IMR-90 (cell line): ENCODE measurements around the gene DVL2. TPM values are rescaled to one million over a fixed set of nuclear protein-coding genes. Genes with fewer than 3 reads are reported as not detected.

ENCODE experiments used
- ATAC-seq: fragments of 200-7000 bp; cut with Tn5 transposase; 2 replicates; pipeline ENCODE4 v1.9.1; 2020; ENCODE audit warnings: low read depth, mild to moderate bottlenecking, moderate library complexity
- BruUV-seq: library from RNA; stranded (reverse); fragments of 400-500 nt; replicated peaks from 2 replicates; lab custom pipeline; 2021; lab: Mats Ljungman, UMichigan
- CTCF ChIA-PET: fragments of 300-600 bp; formaldehyde crosslinking; extraction: SDS; loops from one replicate; lab custom pipeline; 2021; ENCODE audit warnings: antibody characterized with exemption; lab: Yijun Ruan, JAX
- POLR2A ChIA-PET: fragments of 300-600 bp; sonication (Branson Sonifier 250); formaldehyde crosslinking; loops from one replicate; lab custom pipeline; 2022; ENCODE audit warnings: antibody characterized with exemption; ENCODE audit not compliant: unreplicated experiment; lab: Charles Lee
- DNase-seq: peaks from one replicate; pipeline ENCODE4 v3.0.0; 2013
- H2AFZ ChIP-seq: replicated peaks from 2 replicates; pipeline ENCODE3; 2013; ENCODE audit warnings: low read length, mild to moderate bottlenecking; ENCODE audit not compliant: poor library complexity
- H2AK5ac ChIP-seq: 2 replicates; pipeline ENCODE4 v1.6.1; 2013; ENCODE audit warnings: low read depth, low read length, inconsistent platforms
- H2AK9ac ChIP-seq: replicated peaks from 2 replicates; pipeline ENCODE3; 2013; ENCODE audit warnings: mild to moderate bottlenecking, low read depth, low read length, moderate library complexity; ENCODE audit not compliant: poor library complexity
- H2BK120ac ChIP-seq: 2 replicates; pipeline ENCODE4 v1.6.1; 2013; ENCODE audit warnings: low read depth, low read length, inconsistent platforms
- H2BK15ac ChIP-seq: 3 replicates; pipeline ENCODE4 v1.6.1; 2013; ENCODE audit warnings: low read depth, low read length, inconsistent platforms
- H2BK20ac ChIP-seq: 2 replicates; pipeline ENCODE4 v1.6.1; 2013; ENCODE audit warnings: low read depth, mild to moderate bottlenecking, inconsistent platforms, low read length, moderate library complexity
- H2BK5ac ChIP-seq: 2 replicates; pipeline ENCODE4 v1.6.1; 2013; ENCODE audit warnings: mild to moderate bottlenecking, low read depth, low read length, inconsistent platforms; ENCODE audit not compliant: poor library complexity, severe bottlenecking
- H3K14ac ChIP-seq: replicated peaks from 2 replicates; pipeline ENCODE4 v1.6.1; 2013; ENCODE audit warnings: low read depth, low read length, inconsistent platforms
- H3K18ac ChIP-seq: 2 replicates; pipeline ENCODE4 v1.6.1; 2013; ENCODE audit warnings: low read depth, low read length, control low read depth
- H3K23ac ChIP-seq: 2 replicates; pipeline ENCODE4 v1.6.1; 2013; ENCODE audit warnings: low read depth, low read length, inconsistent platforms
- H3K27ac ChIP-seq: 2 replicates; pipeline ENCODE4 v1.5.1; 2013; ENCODE audit warnings: mild to moderate bottlenecking, control low read depth, low read length; ENCODE audit not compliant: insufficient read depth
- H3K27me3 ChIP-seq: 2 replicates; pipeline ENCODE4 v1.6.1; 2013; ENCODE audit warnings: low read length; ENCODE audit not compliant: control insufficient read depth, insufficient read depth
- H3K36me3 ChIP-seq: 2 replicates; pipeline ENCODE4 v1.6.1; 2013; ENCODE audit warnings: low read length, mixed read lengths; ENCODE audit not compliant: control insufficient read depth, insufficient read depth
- H3K4ac ChIP-seq: 2 replicates; pipeline ENCODE4 v1.6.1; 2013; ENCODE audit warnings: low read depth, low read length, inconsistent platforms
- H3K4me1 ChIP-seq: 2 replicates; pipeline ENCODE4 v1.6.1; 2013; ENCODE audit warnings: low read length, mixed read lengths; ENCODE audit not compliant: control insufficient read depth, insufficient read depth
- H3K4me2 ChIP-seq: 2 replicates; pipeline ENCODE4 v1.6.1; 2013; ENCODE audit warnings: low read depth, mild to moderate bottlenecking, control low read depth, low read length, moderate library complexity
- H3K4me3 ChIP-seq: 2 replicates; pipeline ENCODE4 v1.5.1; 2013; ENCODE audit warnings: low read depth, mild to moderate bottlenecking, control low read depth, low read length, moderate library complexity; ENCODE audit not compliant: insufficient read depth
- H3K56ac ChIP-seq: 2 replicates; pipeline ENCODE4 v1.6.1; 2013; ENCODE audit warnings: low read length, inconsistent platforms; ENCODE audit not compliant: insufficient read depth; ENCODE audit errors: extremely low read depth
- H3K79me1 ChIP-seq, 2 experiments: 2 replicates each; pipeline ENCODE4 v1.6.1; 2013; ENCODE audit warnings: low read length in 2 of 2, inconsistent platforms in 1 of 2, low read depth in 1 of 2
- H3K9ac ChIP-seq: 2 replicates; pipeline ENCODE4 v1.6.1; 2013; ENCODE audit warnings: low read depth, low read length, control low read depth
- H3K9me1 ChIP-seq: 2 replicates; pipeline ENCODE4 v1.6.1; 2013; ENCODE audit warnings: low read length, inconsistent platforms; ENCODE audit not compliant: insufficient read depth
- H3K9me3 ChIP-seq: 2 replicates; pipeline ENCODE4 v1.6.1; 2013; ENCODE audit warnings: low read length; ENCODE audit not compliant: control insufficient read depth, insufficient read depth
- H4K20me1 ChIP-seq: 2 replicates; pipeline ENCODE4 v1.6.1; 2013; ENCODE audit warnings: low read length, inconsistent platforms; ENCODE audit not compliant: insufficient read depth
- H4K5ac ChIP-seq: 2 replicates; pipeline ENCODE4 v1.6.1; 2013; ENCODE audit warnings: mild to moderate bottlenecking, low read depth, low read length, control low read depth
- H4K8ac ChIP-seq, 2 experiments: 2 replicates each; pipeline ENCODE4 v1.6.1; 2013; ENCODE audit warnings: low read depth in 2 of 2, low read length in 2 of 2, control low read depth in 1 of 2, inconsistent platforms in 1 of 2
- H4K91ac ChIP-seq: 2 replicates; pipeline ENCODE4 v1.6.1; 2013; ENCODE audit warnings: low read depth, low read length, inconsistent platforms; ENCODE audit not compliant: insufficient read depth
- CHD1 ChIP-seq: IDR thresholded peaks from 2 replicates; pipeline ENCODE4 v1.6.1; 2012; ENCODE audit warnings: low read depth, low read length, improper control_type of control experiment
- MXI1 ChIP-seq: IDR thresholded peaks from 2 replicates; pipeline ENCODE4 v1.6.1; 2012; ENCODE audit warnings: low read depth, mild to moderate bottlenecking, low read length, moderate library complexity, borderline replicate concordance
- NFE2L2 ChIP-seq: fragments of 150-350 bp; IDR thresholded peaks from 2 replicates; pipeline ENCODE4 v1.6.1; 2016; ENCODE audit warnings: low read depth, mild to moderate bottlenecking, low read length
- RAD21 ChIP-seq: IDR thresholded peaks from 2 replicates; pipeline ENCODE4 v1.6.1; 2012; ENCODE audit warnings: low read length, improper control_type of control experiment
- WGBS, 2 experiments: methylation state at CpG; one replicate each; pipeline versions ENCODE4 v1.1.5 to v1.1.7; 2013; ENCODE audit warnings: missing lambda C conversion rate in 2 of 2; ENCODE audit not compliant: insufficient read length in 1 of 2; ENCODE audit errors: extremely low coverage in 2 of 2; 5-methylcytosine and 5-hydroxymethylcytosine counted together
- dilution Hi-C: fragments of 300-500 bp; cut with HindIII; formaldehyde crosslinking; loops from one replicate; pipeline ENCODE4 v1.14.3; 2018; ENCODE audit warnings: low sequenced_read_pairs; ENCODE audit not compliant: unreplicated experiment
- in situ Hi-C: fragments of 300-500 bp; cut with MboI; formaldehyde crosslinking; loops from 3 replicates; pipeline ENCODE4 v1.14.3; 2019; ENCODE audit warnings: low sequenced_read_pairs, inconsistent platforms, mixed read lengths
- intact Hi-C: fragments of 100-400 bp; cut with micrococcal nuclease; formaldehyde crosslinking; loops from 2 replicates; pipeline ENCODE4 v1.10.0; 2022
- polyA plus RNA-seq, 3 experiments: library from polyadenylated mRNA; depleted of rRNA; stranded (reverse); fragments of >200 nt; gene quantifications; 2 replicates each; pipeline ENCODE4 v1.2.3, GENCODE V29; 2012; ENCODE audit warnings: low replicate concordance in 1 of 3
- total RNA-seq: library from RNA; depleted of rRNA; stranded (reverse); fragments of >200 nt; gene quantifications from 2 replicates; pipeline ENCODE4 v1.2.3, GENCODE V29; 2012
- TF ChIP-seq, protein P1 (sequence below): conservative IDR thresholded peaks from 2 replicates; pipeline ENCODE4 v1.5.1; 2012; ENCODE audit warnings: mild to moderate bottlenecking, low read depth, low read length, improper control_type of control experiment

Gene DVL2
- total and polyA plus RNA-seq, 2 of the 4 experiments (the other 2 are of a cell fraction), result 11.8 to 21.3 TPM

- H4K5ac ChIP-seq, result no peak overlapping the region
- no peak overlapping the region for H3K4me3 ChIP-seq
- H3K4ac ChIP-seq, result no peak overlapping the region
- no TSS peak for BruUV-seq
- dilution Hi-C loops, result no loop called here
- CTCF ChIA-PET, result no interaction called here
- no peak overlapping the region; the same call in 1 of the 2 replicates for H3K4me2 ChIP-seq
- no peak overlapping the region for H2BK5ac ChIP-seq
- H3K14ac ChIP-seq, result no peak overlapping the region
- H2BK15ac ChIP-seq, result no peak overlapping the region
- H4K8ac ChIP-seq, result no peak overlapping the region
- H3K4me1 ChIP-seq, result peaks cover 22% of the 10 kb centered on the region
- no peak overlapping the region for H3K23ac ChIP-seq
- peaks cover 84% of the 10 kb centered on the region for H4K20me1 ChIP-seq
- H2BK120ac ChIP-seq, result no peak overlapping the region
- H2AK9ac ChIP-seq, result no peak overlapping the region
- H3K9me3 ChIP-seq, result no peaks in the 10 kb centered on the region
- no peak for DNase-seq
- ATAC-seq, result no peak
- no peak overlapping the region for H2AFZ ChIP-seq
- peaks cover 7 to 80% of the 10 kb centered on the region in 2 experiments for H3K79me1 ChIP-seq
- no peak overlapping the region for H2BK20ac ChIP-seq
- no peaks in the 10 kb centered on the region for H3K27me3 ChIP-seq
- no peak overlapping the region for H3K56ac ChIP-seq
- no peak overlapping the region for H3K18ac ChIP-seq
- intact Hi-C loops, result no loop called here
- TF ChIP-seq CHD1 (no peak), NFE2L2 (no peak), RAD21 (no peak), MXI1 (no peak)
- TF ChIP-seq, protein P1, sequence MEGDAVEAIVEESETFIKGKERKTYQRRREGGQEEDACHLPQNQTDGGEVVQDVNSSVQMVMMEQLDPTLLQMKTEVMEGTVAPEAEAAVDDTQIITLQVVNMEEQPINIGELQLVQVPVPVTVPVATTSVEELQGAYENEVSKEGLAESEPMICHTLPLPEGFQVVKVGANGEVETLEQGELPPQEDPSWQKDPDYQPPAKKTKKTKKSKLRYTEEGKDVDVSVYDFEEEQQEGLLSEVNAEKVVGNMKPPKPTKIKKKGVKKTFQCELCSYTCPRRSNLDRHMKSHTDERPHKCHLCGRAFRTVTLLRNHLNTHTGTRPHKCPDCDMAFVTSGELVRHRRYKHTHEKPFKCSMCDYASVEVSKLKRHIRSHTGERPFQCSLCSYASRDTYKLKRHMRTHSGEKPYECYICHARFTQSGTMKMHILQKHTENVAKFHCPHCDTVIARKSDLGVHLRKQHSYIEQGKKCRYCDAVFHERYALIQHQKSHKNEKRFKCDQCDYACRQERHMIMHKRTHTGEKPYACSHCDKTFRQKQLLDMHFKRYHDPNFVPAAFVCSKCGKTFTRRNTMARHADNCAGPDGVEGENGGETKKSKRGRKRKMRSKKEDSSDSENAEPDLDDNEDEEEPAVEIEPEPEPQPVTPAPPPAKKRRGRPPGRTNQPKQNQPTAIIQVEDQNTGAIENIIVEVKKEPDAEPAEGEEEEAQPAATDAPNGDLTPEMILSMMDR, result no peak
- POLR2A ChIA-PET, result no interaction called here
- H3K9ac ChIP-seq, result no peak overlapping the region
- no CpG with 5 or more reads among the region's 37 CpGs for WGBS, 2 experiments
- H2AK5ac ChIP-seq, result no peak overlapping the region
- no peak overlapping the region for H4K91ac ChIP-seq
- no peak overlapping the region for H3K27ac ChIP-seq
- H3K36me3 ChIP-seq, result peaks cover 2% of the 10 kb centered on the region; the same call in 1 of the 2 replicates
- in situ Hi-C loops, result no loop called here
- H3K9me1 ChIP-seq, result peaks cover 23% of the 10 kb centered on the region
Measured at GRCh38 chr17:7211491-7212273, 22.6 kb downstream of the DVL2 start.
